AG04449 (cell line): ENCODE data around the gene PDLIM4.

Source experiments
- CTCF ChIA-PET: fragments of 350-600 bp; formaldehyde crosslinking; extraction: SDS; loops from one replicate; lab custom pipeline; 2021; ENCODE audit warnings: antibody characterized with exemption; lab: Yijun Ruan, JAX
- POLR2A ChIA-PET: fragments of 400-600, 350-600 bp; formaldehyde crosslinking; extraction: SDS; loops from one replicate; lab custom pipeline; 2020; ENCODE audit warnings: antibody characterized with exemption, inconsistent platforms; lab: Yijun Ruan, JAX
- DNase-seq: peaks from one replicate; pipeline ENCODE4 v3.0.0-alpha.2; 2010; ENCODE audit warnings: low read depth, low spot score
- H3K4me3 ChIP-seq: 2 replicates; pipeline ENCODE4 v1.5.1; 2011; ENCODE audit warnings: low read depth, mild to moderate bottlenecking, control low read depth, low read length
- TF ChIP-seq, protein P1 (sequence below): IDR thresholded peaks from one replicate; pipeline ENCODE4 v1.5.1; 2011; ENCODE audit warnings: mild to moderate bottlenecking, moderate library complexity, low read length, control low read depth, inconsistent platforms; ENCODE audit not compliant: insufficient read depth; ENCODE audit errors: missing control alignments

PDLIM4 gene

DNA sequence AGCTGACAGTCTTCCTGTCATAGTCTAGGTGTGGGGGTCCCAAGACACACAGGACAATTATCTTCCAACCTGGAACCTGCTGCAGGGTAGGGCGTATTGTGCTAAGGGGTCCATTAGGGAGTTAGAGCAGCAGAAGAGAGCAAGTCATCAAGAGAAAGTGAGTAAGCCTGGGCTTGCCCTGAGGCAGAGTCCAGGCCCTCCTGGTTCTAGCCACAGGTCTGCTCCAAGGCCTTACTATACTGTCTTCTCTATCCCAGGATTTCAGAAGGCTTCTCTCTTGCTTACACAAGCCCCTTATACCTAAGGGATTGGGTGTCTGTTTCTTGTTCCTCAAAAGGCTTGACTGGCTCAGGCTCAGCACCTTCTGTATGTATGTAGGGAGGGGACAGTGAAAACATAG, 37.5 kb upstream of the PDLIM4 start:
- TF ChIP-seq, protein P1, sequence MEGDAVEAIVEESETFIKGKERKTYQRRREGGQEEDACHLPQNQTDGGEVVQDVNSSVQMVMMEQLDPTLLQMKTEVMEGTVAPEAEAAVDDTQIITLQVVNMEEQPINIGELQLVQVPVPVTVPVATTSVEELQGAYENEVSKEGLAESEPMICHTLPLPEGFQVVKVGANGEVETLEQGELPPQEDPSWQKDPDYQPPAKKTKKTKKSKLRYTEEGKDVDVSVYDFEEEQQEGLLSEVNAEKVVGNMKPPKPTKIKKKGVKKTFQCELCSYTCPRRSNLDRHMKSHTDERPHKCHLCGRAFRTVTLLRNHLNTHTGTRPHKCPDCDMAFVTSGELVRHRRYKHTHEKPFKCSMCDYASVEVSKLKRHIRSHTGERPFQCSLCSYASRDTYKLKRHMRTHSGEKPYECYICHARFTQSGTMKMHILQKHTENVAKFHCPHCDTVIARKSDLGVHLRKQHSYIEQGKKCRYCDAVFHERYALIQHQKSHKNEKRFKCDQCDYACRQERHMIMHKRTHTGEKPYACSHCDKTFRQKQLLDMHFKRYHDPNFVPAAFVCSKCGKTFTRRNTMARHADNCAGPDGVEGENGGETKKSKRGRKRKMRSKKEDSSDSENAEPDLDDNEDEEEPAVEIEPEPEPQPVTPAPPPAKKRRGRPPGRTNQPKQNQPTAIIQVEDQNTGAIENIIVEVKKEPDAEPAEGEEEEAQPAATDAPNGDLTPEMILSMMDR, result no peak
- no peak overlapping the region for H3K4me3 ChIP-seq
- DNase-seq, result no peak
- POLR2A ChIA-PET, result no interaction called here
- CTCF ChIA-PET, result interaction anchor here (0.6 to 2.0 kb wide), 3 partner anchors 18 to 155 kb away, joined by 3 to 6 read pairs (median 3); no protein-coding TSS in a partner anchor

DNA sequence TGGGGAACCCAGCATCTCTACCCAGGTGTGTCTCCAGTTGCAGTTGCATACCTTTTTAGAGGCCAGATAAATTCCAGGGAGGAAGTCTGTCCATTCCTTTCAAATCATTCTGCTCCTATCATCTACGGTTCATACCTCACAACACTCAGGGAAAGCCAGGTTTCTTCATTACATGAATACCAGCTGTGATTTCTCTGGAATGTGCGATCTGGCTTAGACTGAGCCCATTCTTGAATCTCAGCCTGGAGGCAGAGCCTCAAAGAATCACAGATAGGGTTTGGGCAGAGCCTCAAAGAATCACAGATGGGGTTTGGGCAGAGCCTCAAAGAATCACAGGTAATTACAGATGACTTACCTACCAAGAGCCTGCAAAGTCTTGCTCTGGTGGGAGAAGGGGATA, 37.0 kb upstream of the PDLIM4 start:
- no peak overlapping the region for H3K4me3 ChIP-seq
- no peak for DNase-seq
- POLR2A ChIA-PET, result interaction anchor here (0.6 kb wide), 1 partner anchor 270 kb away, joined by 3 read pairs; no protein-coding TSS in a partner anchor
- TF ChIP-seq, protein P1, result no peak
- CTCF ChIA-PET, result interaction anchor here (0.7 to 2.0 kb wide), 3 partner anchors 17 to 130 kb away, joined by 3 to 6 read pairs (median 3); no protein-coding TSS in a partner anchor

DNA sequence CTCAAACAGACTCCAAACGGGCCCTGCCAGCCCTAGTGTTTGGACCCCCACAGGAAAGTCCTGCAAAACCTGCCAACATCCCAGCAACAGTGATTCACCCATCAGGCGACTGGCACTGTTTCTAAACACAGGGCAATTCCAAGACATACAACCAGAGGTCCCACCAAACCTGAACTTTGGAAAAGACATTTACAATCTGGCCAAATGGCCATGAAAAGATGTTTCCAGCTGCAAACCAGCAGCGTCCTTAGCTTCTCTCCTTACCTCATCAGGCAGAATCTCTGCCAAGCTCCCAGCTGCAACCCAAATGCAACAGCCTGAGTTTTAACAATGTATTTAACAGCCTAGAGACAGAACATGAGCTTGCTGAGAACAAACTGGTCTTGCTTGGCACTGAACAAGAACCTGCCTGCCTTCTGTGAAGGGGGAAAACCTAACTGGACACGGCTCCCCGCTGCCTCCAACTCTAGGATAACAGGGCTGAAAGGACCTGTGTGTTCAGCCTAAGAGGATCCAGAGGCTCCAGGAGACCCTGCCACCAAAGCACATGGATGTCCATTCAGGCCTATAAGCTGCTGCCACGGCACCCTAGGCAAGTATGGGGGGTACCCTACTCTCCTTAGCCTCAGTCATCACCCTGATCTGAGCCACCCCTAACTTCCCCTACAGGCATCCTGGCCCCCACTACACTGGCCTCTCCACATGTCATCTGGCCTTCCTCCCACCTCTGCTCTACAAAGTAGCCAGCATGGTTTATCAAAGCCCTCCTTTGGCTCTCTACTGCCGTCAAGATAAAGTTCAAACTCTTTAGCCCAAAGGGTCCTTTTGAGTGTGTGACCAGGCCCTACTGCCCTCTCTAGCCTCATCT, 35.5 kb upstream of the PDLIM4 start:
- CTCF ChIA-PET, result interaction anchor here (0.9 to 4.8 kb wide), 5 partner anchors 14 to 71 kb away, joined by 3 to 67 read pairs (median 4); no protein-coding TSS in a partner anchor
- POLR2A ChIA-PET, result no interaction called here
- TF ChIP-seq, protein P1, result no peak
- DNase-seq, result no peak
- no peak overlapping the region for H3K4me3 ChIP-seq

DNA sequence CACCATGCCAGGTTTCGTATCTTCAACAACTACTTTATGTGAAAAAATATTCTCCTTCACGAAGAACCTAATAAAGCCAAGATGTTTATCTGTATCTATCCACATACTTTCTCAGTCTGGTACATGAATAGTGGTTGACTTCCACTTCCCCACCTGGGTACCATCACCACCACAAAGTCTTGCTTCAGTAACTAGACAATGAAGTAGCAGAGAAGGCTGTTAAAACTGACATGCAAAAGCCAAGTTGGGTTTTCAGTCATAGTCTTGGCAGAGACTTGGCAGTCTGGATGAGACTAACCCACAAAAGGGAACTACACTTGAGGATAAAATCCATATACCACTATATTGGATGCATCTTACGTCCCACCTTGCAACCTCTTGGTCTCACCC, 34.9 kb upstream of the PDLIM4 start:
- ChIA-PET CTCF (interaction anchor here (1.0 to 4.8 kb wide), 4 partner anchors 15 to 163 kb away, joined by 3 to 67 read pairs (median 4); no protein-coding TSS in a partner anchor), POLR2A (no interaction called here)
- DNase-seq, result no peak

DNA sequence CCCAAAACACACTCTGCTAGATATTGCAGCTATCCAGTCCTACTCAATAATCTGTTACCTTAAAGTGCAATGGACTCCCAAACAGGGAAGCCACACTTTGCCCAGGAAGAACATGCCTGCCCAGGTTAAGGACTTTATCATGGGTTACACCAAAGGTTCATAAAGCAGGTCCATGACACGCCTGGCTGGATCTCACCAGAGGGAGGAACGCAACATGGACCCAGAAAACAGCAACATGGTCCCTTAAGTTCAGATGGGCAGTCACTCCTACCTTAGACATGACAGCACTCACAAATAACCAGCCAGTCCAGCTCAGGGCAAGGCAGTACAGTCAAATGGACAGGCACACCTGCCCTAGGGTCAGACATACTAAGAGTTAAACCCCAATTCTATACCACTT, 33.6 kb upstream of the PDLIM4 start:
- CTCF ChIA-PET, result interaction anchor here (1.0 to 4.8 kb wide), 4 partner anchors 14 to 162 kb away, joined by 3 to 67 read pairs (median 4); no protein-coding TSS in a partner anchor
- POLR2A ChIA-PET, result interaction anchor here (1.5 kb wide), 1 partner anchor 8 kb away, joined by 4 read pairs; no protein-coding TSS in a partner anchor
- no peak overlapping the region for H3K4me3 ChIP-seq
- no peak for DNase-seq
- TF ChIP-seq, protein P1, result no peak

More for the DNA sequence above, 34.9 kb upstream of the PDLIM4 start:
- H3K4me3 ChIP-seq, result no peak overlapping the region
- TF ChIP-seq, protein P1, result no peak

DNA sequence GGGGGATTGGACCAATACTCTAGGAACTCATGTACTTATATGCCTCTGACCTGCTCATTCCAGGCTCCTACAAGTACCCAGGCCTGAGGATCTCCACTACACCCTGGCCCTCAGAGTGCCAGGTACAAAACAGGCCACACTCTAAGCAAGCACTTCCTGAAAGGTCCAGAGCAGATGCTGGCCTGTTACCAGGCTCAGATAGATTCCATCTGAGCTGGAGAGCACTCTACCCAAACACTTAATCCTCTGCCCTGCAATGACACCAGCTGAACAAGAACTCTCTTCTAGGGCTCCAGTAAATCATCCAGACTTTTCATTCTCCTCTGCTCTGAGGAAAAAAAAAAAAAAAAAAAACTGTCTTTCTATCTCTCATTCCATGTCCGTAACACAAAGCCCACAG, 32.8 kb upstream of the PDLIM4 start:
- POLR2A ChIA-PET, result interaction anchor here (0.7 to 1.8 kb wide), 11 partner anchors 9 to 69 kb away, joined by 3 to 16 read pairs (median 4); partner anchors contain the start of genes PDLIM4 and SLC22A4
- H3K4me3 ChIP-seq, result peak overlapping the region; percentile 31
- CTCF ChIA-PET, result interaction anchor here (0.8 to 4.8 kb wide), 7 partner anchors 9 to 162 kb away, joined by 3 to 67 read pairs (median 4); partner anchors contain the start of genes SLC22A4 and SLC22A5
- no peak for DNase-seq
- TF ChIP-seq, protein P1, result no peak
